NOMO-1 treated with DMSO at 0.1 percent for 48 hours (cell line): ENCODE measurements around the gene GTPBP2.
A peak's percentile ranks its signal among the peaks of the same experiment; 100 is the strongest.
"Not testable (repeated sequence)": the region's sequence is repeated elsewhere in the genome, so short reads cannot be mapped to it uniquely, and the experiment has no call there.

Source experiments
- DNase-seq: peaks from one replicate; lab custom pipeline; 2025; ENCODE audit not compliant: unreplicated experiment; lab: John Stamatoyannopoulos, UW

GTPBP2 gene

DNA sequence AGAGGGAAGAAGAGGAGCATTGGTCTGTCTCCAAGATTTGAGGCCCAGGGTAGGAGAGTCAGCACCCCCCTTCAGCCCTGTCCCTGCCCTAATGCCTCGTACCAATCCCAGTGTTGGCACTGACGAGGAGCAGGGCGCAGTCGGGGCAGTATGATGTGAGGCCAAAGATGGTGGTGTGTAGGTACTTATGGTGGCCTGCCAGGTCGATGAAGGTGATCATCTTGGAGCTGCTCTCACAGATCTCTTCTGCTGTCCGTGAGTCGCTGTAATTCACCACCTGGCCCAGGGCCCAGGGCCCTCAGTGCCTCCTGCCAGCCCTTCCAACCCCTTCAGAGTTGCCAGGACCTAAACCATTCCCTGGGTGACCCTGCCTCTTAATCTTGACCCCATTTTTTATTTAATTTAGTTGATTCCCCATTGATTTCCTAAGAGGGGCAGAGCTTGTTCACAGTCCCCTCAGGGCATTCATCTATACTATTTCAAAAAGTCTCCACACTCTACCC lies 4.2 kb downstream of the GTPBP2 start:
- DNase-seq, result no peak

DNA sequence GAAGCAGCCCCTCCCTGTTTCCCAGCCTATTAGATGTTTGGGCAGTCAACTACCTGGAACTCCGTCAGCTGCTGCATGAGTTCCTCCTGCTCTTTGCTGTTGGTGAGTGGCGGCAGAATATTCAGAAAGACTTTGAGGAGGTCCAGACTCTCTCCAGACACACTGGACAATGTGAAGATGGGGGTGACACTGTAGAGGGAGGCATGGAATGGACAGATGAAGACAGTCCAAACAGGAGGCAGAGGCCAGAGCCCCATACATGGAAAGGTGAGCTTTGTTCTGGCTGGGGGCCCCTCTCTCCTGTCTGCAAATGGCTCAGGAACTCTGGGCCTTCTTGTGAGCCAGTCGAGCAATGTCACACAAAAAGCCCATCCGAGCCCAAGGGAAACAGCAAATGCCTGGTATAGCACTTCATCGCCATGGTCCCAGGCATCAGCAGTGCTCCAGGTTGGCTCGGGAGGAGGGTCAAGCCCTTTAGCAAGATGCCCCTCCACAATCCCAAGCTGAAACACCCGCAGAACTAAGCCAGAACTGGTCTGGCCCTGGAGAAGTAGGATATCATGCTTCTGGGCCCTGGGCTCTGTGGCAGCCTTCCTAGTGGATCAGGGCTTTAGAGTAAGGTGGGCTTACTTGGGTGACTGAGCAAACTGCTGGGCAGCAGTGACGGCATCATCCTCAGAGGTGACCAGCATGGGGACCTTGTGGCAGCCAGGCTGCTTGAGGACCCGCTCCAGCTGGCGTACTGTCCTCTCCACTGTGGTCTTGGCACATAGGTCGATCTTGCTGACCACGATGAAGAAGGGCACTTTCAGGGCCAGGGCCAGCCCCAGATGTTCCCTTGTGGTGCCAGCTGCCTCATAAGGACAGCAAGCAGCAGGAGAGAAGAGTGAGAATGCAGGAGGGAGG lies 4.9 kb downstream of the GTPBP2 start:
- no peak for DNase-seq

DNA sequence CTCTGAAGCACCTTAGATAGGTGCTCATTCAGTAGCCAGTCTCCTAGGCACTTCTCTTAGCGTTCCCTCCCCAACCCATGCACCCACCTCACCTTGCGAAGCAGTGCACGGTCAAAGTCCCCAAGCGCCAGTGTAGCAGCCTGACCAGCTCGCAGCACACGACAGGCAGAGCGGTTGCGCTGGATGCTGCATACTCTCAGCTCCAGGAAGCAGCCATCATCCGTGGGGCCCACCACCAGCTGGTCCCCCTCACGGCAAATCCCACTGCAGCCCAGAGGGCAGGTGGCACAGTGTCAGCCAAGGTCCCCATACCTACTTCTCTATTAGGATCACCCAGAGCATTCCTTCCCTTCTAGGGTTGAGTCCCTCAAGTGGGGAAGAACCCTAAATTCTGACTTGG lies 6.5 kb downstream of the GTPBP2 start:
- DNase-seq, result no peak

DNA sequence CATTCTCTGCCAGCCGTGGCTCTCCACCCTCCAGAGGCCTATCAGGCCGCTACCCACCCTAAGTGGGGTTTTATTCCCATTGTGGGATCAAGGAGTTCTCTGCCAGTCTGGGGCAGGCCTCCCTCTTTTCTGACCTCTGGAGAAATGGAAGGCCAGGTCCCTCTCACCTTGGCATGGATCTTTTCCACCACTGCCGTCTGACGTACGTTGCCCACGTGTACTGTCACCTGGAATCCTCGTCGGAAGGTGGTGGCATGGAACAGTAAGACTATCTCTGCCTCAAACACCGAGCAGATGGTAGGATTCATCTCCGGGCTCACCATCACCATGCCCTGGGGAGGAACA lies 7.3 kb downstream of the GTPBP2 start:
- DNase-seq, result no peak

DNA sequence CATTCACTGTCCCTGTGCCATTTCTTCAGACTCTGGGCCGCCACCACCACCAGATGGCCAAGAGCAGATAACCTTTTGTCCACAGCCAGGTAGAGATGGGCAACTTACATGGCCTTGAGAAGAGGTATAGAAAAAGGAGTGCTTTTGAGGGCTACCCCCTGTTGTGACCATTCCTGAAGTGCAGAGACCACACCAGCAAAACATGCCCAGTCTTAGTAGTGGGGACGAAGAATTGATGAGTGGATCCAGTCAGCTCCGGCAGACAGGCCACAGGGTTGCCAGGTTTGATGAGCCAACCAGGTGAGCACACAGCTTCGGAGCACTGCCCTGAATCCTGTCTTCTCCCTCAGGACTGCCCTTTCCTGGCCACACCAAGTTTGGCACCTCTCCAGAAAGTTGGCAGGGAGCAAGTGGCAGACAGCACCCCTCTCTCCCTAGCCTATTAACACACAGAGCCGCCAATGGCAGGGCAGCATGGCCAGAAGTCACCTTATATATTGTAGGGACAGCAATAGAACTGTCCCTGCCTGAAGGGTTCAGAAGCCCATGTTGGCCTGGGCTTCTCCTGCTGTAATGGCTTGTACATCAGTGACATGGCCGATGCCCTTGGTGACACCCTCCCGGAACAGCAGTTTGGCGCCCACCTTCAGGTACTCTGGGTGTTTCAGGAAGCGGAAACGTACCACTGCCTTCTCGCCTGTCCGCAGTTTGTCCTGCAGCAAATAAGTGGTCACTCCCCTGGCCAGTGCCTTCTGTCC lies 7.8 kb downstream of the GTPBP2 start:
- DNase-seq, result no peak

DNA sequence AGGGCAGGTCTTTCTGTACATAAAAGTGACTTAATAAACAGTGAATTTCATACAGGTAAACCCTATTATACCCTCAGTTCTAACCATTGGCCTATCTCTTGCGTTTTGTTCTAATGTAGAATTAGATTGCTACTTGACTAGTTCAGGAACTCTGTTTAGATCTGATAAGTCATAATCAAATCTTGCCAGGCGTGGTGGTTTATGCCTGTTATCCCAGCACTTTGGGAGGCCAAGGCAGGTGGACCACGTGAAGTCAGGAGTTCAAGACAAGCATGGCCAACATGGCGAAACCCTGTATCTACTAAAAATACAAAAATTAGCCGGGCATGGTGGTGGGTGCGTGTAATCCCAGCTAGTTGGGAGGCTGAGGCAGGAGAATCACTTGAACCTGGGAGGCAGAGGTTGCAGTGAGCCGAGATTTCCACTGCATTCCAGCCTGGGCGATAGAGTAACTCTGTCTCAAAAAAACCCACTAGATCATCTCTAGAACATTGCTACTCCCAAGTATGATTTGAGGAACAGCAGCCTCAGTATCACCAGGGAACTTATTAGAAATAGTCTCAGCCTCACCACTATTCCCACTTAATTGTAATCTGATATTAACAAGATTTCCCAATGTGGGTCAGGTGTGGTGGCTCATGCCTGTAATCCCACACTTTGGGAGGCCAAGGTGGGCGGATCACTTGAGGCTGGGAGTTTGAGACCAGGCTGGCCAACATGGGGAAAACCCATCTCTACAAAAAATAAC lies 12.2 kb downstream of the GTPBP2 start:
- DNase-seq, result no peak

DNA sequence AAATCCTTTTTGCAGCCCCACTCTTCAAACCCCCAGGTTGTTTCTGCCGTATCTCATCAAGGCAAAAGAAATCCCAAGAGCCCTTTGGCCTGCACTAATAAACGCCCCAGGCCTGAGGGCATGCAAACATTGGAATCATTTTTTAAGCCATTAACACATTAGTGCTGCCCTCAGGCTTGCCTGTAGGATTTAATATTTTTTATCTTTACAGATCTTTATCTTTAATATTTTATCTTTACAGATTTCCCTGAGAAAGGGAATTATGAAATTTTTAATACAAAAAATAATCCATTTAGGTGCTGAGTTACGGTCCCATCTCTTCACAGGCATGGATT lies 14.7 kb downstream of the GTPBP2 start:
- DNase-seq, result no peak

DNA sequence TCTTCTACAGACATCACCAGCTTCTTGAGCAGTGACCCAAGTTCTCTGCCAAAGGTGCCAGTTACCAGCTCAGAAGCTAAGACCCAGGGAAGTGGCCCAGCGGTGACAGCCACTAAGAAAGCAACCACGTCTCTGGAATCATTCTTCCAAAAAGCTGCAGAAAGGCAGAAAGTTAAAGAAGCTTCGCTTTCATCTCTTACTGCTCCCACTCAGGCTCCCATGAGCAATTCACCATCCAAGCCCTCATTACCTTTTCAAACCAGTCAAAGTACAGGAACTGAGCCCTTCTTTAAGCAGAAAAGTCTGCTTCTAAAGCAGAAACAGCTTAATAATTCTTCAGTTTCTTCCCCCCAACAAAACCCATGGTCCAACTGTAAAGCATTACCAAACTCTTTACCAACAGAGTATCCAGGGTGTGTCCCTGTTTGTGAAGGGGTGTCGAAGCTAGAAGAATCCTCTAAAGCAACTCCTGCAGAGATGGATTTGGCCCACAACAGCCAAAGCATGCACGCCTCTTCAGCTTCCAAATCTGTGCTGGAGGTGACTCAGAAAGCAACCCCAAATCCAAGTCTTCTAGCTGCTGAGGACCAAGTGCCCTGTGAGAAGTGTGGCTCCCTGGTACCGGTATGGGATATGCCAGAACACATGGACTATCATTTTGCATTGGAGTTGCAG lies 15.2 kb downstream of the GTPBP2 start:
- no peak for DNase-seq

DNA sequence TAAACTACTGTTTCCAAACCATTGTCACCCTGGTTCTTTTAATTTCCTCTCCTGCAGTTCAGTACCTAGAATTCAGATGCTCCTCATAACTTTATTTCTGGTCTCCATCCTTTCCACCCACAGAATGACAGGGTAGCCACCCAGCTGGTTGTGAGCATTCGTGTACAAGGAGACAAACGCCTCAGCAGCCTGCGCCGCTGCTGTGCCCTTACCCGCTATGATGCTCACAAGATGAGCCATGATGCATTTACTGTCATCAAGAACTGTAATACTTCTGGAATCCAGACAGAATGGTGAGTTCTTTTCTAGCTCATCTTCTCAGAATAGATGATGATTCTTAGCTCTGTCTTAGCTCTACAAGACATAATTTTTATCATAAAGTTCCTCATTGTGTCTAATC lies 18.6 kb downstream of the GTPBP2 start:
- DNase-seq, result no peak

DNA sequence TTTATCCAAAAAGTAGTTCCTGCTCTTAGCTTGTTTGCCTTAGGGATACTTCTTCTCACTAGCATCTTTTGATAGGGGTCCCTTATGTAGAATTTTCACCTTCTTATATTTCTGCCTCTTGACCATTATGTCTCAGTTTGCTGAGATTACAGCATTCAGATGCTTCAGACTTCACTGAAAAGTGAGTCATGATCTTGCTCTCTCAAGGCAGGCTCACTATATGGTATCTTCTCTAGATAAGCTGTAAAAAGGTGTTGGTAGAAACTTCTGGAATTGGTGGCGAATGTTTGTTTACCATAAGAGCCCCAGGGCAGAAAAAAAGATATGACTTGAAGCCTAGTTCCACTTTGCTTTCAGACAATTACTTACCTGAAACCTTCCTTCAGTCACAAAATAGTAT lies 19.7 kb downstream of the GTPBP2 start:
- no peak for DNase-seq

DNA sequence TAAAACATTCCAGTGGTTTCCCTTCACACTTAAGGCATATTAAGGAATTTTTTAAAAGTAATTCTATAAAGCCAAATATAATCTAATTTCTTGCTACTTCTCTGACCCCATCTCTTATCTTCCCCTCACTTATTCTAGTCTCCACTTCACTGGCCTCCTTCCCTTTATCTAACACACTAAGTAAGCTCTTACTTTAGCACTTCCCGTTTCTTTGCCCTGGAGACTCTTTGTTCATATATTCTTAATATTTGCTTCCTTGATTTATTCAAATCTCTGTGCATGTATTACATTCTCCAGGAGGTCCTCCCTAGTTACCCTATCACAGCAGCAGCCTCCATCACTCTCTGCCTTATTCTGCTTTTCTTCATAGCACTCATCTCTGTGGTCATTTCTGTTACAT lies 20.3 kb downstream of the GTPBP2 start:
- peak; percentile 61 for DNase-seq

DNA sequence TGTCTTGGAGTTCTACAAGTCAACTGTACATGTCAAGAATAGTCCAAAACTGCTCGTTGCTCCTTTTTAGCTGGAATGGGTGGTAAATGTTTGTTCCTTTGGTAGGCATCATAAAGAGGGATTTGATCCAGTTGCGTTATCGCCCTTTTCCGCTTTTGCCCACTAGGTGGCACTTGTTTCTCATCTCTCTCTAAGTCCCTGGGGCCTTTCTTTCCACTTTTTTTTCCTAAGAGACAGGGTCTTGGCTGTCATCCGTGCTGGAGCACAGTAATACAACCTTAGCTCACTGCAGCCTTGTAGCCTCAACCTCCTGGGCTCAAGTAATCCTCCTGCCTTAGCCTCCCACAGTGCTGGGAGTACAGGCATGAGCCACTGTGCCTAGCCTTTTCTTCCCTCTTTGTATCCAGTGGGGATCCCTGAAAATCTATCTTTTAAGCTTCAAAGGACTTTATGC lies 20.7 kb downstream of the GTPBP2 start:
- peak; percentile 53 for DNase-seq

DNA sequence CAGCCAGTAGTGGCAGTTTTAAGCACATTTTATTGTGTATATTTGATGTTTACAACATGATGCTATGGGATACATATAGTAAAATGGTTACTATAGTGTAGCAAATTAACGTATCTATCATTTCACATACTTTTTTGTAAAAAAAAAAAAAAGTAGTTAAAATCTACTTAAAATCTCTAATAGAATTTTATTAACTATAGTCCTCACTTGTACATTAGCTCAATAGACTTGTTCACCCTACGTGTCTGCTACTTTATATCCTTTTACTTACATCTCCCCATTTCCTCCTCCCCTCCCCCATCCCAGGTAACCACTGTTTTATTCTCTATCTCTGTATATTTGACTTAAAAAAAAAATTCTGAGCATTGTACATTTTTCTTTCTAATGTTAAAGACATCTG lies 23.0 kb downstream of the GTPBP2 start:
- DNase-seq, result no peak

DNA sequence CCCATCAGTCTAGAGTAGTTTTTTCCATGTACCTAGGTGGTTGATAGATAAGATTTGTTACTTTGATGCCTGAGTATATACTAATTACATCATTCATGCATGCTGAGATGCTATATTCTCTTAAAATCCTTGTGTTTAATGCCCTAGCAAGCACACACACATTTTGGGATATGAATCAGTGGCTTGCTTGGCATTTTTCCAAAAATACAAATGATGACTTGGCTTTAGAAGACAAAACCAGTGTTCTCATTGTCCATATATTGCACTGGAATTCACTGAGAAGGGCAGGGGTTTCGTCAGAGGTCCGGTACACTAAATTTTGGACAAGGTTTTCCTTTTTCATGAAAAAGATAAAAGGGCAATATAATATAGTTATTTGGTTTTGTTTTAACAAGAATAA lies 24.9 kb downstream of the GTPBP2 start:
- DNase-seq, result no peak

DNA sequence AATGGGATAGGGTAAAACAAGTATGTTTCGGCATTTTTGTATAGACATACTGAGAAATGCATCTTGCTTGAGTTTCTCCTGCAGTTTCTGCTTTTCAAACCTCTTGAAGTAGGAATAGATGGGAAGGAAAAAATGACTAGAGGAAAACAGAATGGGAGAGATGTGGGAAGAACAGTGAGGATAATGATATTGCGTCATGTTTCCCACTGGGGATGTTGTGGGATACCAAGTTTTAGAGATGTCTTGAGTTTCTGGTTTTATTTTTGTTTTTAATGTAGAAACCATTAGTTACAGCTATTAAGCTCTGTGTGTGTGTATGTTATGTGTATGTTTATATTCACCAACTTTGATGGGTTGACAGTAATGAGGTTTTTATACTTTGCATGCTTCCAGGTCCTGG lies 28.5 kb downstream of the GTPBP2 start:
- no peak for DNase-seq

DNA sequence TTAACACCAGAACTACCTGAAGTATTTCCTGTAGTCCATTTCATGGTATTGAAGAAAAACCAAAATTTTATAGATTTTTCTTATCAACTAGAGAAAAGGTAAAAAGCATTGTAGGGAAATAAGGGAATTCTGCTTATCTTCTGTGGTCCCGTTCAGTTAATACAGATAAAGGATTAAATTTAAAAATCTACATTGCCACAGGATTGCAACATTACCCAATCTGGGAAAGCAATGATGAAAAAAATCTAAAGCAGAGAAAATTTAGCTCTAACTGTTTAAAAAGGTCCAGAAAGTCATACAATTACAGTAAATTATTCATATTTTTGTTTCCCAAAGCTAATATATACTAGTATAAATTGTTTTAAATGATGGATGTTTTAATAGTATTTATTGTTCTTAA lies 35.1 kb downstream of the GTPBP2 start:
- DNase-seq, result no peak

DNA sequence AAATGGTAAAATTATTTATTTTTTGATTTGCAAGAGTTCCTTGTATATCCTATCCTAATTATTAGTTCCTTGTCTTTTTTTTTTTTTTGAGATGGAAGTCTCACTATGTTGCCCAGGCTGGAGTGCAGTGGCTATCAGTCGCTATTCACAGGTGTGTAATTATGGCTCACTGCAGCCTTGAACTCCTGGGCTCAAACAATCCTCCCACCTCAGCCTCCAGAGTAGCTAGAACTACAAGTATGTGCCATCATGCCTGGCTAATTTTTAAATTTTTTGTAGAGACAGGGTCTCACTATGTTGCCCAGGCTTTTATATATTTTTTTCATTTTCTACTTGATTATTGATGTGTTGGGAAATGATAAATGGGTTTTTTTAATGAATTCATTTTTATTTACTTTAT lies 39.5 kb downstream of the GTPBP2 start:
- not testable (repeated sequence) for DNase-seq

DNA sequence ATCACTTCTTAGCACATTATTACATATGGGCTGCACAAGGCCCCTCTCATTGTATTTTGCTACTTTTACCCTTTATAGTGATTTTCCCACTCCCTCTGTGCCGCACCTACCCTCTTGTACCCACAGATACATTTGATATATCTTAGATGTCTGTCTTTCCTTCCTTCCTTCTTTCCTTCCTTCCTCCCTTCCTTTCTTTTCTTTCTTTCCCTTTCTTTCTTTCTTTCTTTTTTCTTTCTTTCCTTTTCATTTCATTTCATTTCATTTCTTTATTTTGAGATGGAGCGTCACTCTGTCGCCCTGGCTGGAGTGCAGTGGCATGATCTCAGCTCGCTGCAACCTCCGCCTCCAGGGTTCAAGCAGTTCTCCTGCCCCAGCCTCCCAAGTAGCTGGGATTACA lies 40.9 kb downstream of the GTPBP2 start:
- no peak for DNase-seq

DNA sequence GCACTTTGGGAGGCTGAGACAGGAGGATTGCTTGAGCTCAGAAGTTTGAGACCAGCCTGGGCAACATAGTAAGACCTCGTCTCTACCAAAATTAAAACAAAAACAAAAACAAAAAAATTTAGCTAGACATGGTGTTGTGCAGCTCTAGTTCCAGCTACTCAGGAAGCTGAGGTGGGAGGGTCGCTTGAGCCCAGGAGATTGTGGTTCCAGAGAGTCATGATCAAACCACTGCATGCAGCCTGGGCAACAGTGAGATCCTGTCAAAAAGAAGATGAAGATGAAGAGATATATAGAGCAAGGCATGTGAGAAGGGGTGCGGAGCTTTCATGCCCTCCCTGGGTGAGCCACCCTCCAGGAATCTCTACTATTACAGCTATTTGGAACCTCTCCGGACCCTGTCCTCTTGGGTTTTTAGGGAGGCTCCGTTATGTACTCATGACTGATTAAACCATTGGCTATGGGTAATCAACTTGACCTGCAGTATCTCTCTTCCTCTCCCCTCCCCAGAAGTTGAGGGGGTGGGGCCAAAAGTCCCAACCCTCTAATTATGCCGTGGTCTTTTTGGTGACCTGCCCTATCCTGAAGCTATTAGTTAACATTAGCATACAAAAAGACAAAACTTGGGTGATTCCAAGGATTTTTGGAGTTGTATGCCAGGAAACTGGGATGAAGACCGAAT lies 44.0 kb downstream of the GTPBP2 start:
- DNase-seq, result no peak

DNA sequence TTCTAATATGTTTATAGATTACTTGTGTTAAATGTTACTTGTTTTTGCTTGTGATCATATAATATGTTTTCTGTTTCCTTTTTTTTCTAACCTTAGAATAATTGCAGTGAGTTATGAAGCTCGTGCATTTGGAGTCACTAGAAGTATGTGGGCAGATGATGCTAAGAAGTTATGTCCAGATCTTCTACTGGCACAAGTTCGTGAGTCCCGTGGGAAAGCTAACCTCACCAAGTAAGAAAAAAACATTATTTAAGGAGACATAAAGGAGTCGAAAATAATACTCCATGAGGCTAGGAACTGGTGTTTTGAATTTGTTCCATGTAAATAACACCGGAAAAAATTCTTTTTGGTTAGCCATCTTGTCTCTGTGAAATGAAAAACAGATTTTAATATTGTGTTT lies 46.2 kb downstream of the GTPBP2 start:
- DNase-seq, result no peak

DNA sequence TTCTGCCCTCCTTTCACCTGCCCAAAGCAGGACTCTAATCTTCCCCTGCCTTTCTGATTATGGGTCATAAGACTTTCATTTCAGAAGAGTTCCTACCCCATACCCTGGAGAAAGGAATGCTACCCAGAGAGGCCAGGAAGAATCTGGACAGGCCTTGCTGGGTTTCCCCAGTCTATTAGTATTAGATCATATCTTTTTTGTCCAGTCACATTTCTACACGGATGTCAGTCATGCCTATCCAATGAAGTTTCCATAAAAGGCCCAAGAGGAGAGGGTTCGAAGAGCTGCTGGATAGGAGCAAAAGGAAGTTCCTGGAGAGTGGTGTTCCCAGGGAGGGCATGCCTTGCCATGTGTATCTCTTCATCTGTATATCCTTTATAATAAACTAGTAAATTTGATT lies 49.9 kb downstream of the GTPBP2 start:
- DNase-seq, result no peak
